ENCODE data around the gene SBF2.
"Not testable (repeated sequence)": the region's sequence is repeated elsewhere in the genome, so short reads cannot be mapped to it uniquely, and the experiment has no call there.

Gene SBF2

DNA sequence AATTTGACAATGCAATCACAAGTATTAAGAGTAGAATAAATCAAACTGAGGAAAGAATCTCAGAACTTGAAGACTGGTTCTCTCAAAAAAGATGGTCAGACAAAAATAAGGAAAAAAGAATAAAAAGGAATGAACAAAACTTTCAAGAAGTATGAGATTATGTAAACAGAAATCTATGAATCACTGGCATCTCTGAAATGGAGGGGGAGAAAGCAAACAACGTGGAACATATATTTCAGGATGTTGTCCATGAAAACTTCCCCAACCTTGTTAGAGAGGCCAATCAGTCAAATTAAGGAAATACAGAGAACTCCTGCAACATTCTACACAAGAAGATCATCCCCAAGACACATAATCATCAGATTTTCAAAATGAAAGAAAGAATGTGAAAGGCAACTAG is 235.7 kb downstream of the SBF2 start:
- no peak for DNase-seq (ENCODE audit: low spot score)

GRCh38 chr11:10051868-10052586 is 242.0 kb downstream of the SBF2 start:
- DNase-seq (ENCODE audit: low spot score), result no peak

- no peak for DNase-seq (ENCODE audit: low spot score)
Measured at GRCh38 chr11:10050561-10050960, 243.5 kb downstream of the SBF2 start.

DNA sequence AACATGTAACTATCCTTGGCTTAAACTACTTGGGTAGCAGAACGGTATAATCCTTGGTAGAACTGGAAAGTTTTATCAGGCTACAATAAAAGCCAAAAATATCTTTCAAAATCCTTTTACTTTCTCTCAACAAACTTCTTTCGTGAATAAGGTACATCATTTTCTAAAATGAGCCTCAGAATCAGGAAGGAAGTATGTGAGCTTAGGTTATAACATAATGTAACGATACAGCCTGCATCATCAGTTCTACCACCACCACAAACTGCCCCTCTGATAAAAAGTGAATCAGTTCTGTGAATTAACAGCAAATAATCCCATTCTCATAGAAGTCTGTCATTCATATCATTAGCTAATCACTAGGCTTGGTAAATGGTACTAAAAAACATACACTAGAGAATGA is 244.3 kb downstream of the SBF2 start:
- no peak for DNase-seq (ENCODE audit: low spot score)

DNA sequence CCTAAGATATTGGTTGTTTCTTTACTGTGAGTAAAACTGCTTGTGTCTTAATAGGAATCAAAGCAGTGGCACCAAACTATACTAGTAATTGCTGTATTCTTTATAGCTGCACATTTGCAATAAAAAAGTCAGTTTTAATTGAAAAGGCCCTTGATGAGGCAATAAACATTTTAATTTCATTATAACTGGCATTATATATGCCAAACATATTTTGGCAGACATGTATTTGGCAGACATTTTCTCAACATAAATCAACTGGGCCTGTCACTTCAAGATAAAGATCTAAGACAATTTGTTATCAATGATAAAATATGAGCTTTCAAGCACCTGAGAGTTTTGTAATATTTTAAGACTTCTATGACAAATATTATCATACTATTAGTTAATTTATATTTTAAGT is 245.7 kb downstream of the SBF2 start:
- DNase-seq (ENCODE audit: low spot score), result no peak

DNA sequence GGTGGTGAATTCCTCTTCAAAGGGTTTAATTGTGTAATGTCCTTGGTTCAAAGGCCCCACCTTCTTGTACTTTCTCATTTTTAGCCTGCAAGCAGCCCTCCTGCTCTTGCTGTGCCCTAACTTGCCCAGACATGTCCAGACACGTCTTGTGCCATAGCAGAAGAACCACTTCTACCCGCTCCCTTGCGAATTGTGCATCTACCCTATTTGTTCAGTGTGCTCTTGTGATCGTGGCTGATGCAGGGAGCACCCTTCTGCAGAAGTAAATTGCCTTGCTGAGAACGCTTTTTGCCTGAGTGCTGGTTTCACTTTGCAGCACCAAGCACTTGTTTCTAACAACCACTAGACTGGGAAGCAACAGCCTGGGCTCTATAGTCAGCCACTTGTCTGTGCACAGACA is 249.4 kb downstream of the SBF2 start:
- DNase-seq (ENCODE audit: low spot score), result no peak

- no peak for DNase-seq (ENCODE audit: low spot score)
Measured at GRCh38 chr11:10042699-10043098, 251.3 kb downstream of the SBF2 start.

- no peak for DNase-seq (ENCODE audit: low spot score)
Measured at GRCh38 chr11:10041748-10042446, 252.1 kb downstream of the SBF2 start.

DNA sequence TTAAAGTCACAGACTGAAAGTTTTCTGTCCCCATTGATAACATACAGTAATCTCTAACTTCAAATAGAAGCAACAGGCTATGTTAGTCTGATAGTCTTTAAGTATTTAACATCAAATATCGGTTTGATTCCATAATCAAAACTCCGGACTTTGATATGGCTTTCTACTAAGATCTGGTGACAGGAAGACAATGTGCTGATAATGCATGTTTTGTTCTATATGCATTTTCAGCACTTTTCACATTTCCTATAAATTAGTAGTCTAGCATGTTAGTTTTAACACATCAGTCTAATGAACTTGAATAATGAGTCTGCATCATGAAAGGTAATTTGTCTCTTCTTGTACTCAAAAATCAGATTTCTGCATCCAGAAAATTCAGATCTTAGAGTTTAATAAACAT is 252.7 kb downstream of the SBF2 start:
- no peak for DNase-seq (ENCODE audit: low spot score)

- DNase-seq (ENCODE audit: low spot score), result no peak
Measured at GRCh38 chr11:10038521-10039302, 255.3 kb downstream of the SBF2 start.

DNA sequence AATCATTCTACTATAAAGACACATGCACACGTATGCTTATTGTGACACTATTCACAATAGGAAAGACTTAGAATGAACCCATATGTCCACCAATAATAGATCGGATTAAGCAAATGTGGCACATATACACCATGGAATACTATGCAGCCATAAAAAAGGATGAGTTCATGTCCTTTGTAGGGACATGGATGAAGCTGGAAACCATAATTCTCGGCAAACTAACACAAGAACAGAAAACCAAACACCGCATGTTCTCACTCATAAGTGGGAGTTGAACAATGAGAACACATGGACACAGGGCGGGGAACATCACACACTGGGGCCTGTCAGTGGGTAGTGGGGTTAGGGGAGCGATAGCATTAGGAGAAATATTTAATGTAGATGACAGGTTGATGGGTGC is 258.1 kb downstream of the SBF2 start:
- not testable (repeated sequence) for DNase-seq (ENCODE audit: low spot score)

DNA sequence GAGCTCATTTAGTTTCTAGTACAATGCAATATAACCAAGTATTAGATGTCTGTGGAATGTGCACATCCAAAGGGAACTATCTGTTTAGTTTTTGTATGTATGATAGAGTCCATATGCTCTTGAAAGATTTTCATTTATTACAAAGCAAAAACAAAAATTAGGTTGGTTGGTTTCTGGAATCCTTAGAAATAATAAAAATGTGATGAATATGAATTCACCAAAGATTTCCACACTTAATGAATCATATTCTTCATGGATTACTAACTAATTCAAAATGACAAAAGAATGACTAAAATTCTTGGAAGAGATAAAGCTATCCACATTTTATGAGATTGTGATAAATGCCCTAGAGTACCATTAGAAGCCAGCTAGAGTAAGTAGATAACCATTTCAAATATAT is 261.1 kb downstream of the SBF2 start:
- no peak for DNase-seq (ENCODE audit: low spot score)

DNA sequence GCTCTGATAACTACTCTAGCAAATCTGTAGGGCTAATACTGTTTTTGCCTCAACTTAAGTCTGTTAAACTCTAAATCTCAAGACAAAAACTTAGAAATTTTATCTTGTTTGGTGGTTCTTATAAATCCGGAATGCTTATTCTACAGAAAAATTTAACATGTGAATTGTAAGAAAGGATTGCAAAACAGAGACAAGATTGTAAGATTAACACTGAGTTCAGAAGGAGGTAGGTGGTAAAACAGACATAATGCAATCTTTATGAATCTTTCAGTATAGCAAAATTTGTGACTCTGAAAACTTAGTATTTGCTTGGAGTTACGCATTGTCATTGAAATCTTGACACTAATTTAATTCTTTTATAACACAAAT is 263.9 kb downstream of the SBF2 start:
- DNase-seq (ENCODE audit: low spot score), result no peak

DNA sequence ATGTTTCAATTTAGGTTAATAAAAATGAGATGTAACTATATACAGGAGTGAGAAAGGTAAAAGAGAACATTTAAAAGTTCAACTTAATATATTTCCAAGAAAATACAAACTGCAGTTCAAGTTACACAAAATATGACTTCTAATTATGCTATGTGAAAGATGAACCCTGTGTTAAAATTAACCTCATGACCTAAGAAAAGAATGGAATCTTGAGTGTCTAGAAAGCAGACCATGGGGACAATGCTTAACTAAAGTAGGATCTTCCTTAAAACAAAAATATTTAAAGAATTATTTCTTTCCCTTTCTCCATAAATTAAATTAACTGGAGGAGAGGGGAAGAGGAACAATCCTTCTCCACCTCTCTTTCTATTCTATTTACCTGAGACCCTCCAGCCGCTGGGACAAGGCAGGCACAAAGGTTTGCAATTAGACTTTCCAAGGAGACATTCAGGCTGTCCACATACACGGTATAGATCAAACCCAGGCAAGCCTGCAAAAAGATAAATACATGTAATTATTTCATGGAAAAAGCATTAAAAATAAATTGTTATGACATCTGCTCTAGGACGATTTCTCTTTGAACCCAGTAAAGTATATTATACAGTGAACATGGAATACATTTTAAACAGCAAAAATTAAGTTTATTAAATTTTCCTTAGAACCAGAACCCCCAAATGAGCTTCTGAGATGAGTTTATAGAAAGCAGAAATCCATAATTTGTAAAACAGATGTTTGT is 264.5 kb downstream of the SBF2 start:
- DNase-seq (ENCODE audit: low spot score), result no peak

GRCh38 chr11:10026514-10026913 is 267.5 kb downstream of the SBF2 start:
- peak; percentile 9 for DNase-seq (ENCODE audit: low spot score)

GRCh38 chr11:10023212-10023611 is 270.8 kb downstream of the SBF2 start:
- no peak for DNase-seq (ENCODE audit: low spot score)

GRCh38 chr11:10022764-10023163 is 271.3 kb downstream of the SBF2 start:
- no peak for DNase-seq (ENCODE audit: low spot score)

DNA sequence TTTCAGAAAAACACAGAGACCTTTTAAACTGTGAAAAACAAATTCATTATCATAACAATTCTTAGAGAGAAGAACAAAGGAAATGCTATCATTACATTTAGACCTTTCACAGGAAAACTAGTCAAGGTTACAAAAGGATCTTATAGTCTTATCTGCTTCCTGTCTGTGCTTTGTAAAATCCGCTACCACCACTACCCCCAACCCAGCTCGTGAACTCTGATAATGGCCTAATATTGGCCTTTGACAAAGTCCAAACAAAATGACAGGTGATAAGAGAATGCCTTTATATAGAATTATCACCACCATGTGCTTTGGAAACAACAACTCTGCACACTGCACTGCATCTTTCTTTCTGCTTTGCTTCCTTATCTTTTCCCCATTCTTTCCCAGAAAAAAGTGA is 272.5 kb downstream of the SBF2 start:
- DNase-seq (ENCODE audit: low spot score), result peak; percentile 29

- DNase-seq (ENCODE audit: low spot score), result no peak
Measured at GRCh38 chr11:10019906-10020682, 273.9 kb downstream of the SBF2 start.

- no peak for DNase-seq (ENCODE audit: low spot score)
Measured at GRCh38 chr11:10017911-10018310, 276.1 kb downstream of the SBF2 start.

DNA sequence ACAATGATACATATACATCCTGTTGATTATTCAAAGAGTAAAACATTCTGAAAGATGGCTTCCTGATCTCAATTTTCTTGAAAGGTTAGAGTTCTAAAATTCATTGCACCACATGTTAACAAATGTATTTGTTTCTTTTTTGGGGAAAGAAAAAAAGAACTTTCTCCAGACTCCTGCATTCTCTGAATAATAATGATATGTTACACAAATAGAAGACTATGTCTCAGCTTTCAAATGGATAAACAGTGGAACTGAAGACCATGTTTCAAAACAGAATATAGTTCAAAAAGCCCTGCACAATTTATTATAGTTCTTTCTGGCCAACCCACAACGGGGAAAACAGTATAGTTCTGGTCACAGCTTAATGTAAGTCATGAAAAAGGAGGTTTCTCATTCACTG is 277.0 kb downstream of the SBF2 start:
- DNase-seq (ENCODE audit: low spot score), result no peak

DNA sequence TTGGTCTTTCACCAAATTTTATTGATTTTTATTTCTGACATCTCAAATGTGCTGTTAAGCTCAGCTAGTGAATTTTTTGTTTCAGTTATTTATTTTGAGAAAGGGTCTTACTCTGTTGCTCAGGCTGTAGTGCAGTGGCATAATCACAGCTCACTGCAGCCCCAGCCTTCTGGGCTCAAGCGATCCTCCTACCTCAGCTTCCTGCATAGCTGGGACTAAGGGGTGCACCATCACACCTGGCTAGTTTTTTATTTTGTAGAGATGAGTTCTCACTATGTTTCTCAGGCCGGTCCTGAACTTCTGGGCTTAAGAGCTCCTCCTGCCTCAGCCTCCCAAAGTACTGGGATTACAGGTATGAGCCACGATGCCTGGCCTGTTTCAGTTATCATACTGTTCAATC is 282.0 kb downstream of the SBF2 start:
- no peak for DNase-seq (ENCODE audit: low spot score)
